Liver (tissue), 3 donors: ENCODE results near the gene CENPO.
"Not testable (repeated sequence)": the region's sequence is repeated elsewhere in the genome, so short reads cannot be mapped to it uniquely, and the experiment has no call there.

Experiments used
- CTCF ChIP-seq: fragments of 150-350 bp; IDR thresholded peaks from 2 replicates; pipeline ENCODE4 v1.5.1; 2017; ENCODE audit warnings: improper control_type of control experiment, low read depth, low read length; ENCODE audit not compliant: missing input control
- EGR1 ChIP-seq, 2 donors: IDR thresholded peaks; 2 replicates each; pipeline ENCODE4 v1.6.1; 2016 to 2018; ENCODE audit warnings: antibody characterized with exemption in 2 of 2, low read depth in 2 of 2
- GABPA ChIP-seq, 2 donors: IDR thresholded peaks in 1 of 2; conservative IDR thresholded peaks in 1 of 2; 2 replicates each; pipeline ENCODE4 v1.6.1; 2016; ENCODE audit warnings: antibody characterized with exemption in 2 of 2, mild to moderate bottlenecking in 1 of 2, moderate library complexity in 1 of 2
- HNF4A ChIP-seq, 2 donors: conservative IDR thresholded peaks; 2 replicates each; pipeline ENCODE4 v1.6.1; 2016; ENCODE audit warnings: antibody characterized with exemption in 2 of 2, mild to moderate bottlenecking in 2 of 2
- MAX ChIP-seq: IDR thresholded peaks from 2 replicates; pipeline ENCODE4 v1.6.1; 2016; ENCODE audit warnings: antibody characterized with exemption
- NR2F2 ChIP-seq: IDR thresholded peaks from 2 replicates; pipeline ENCODE4 v1.6.1; 2016; ENCODE audit warnings: antibody characterized with exemption
- RAD21 ChIP-seq, 2 donors: IDR thresholded peaks; 2 replicates each; pipeline ENCODE4 v1.6.1; 2016; ENCODE audit warnings: antibody characterized with exemption in 2 of 2, mild to moderate bottlenecking in 2 of 2
- REST ChIP-seq: IDR thresholded peaks from 2 replicates; pipeline ENCODE4 v1.6.1; 2016; ENCODE audit warnings: antibody characterized with exemption, mild to moderate bottlenecking
- SP1 ChIP-seq: IDR thresholded peaks from 2 replicates; pipeline ENCODE4 v1.6.1; 2018; ENCODE audit warnings: antibody characterized with exemption, mild to moderate bottlenecking
- TAF1 ChIP-seq: conservative IDR thresholded peaks from 2 replicates; pipeline ENCODE4 v1.6.1; 2016; ENCODE audit warnings: antibody characterized with exemption, mild to moderate bottlenecking
- YY1 ChIP-seq: IDR thresholded peaks from 2 replicates; pipeline ENCODE4 v1.6.1; 2016; ENCODE audit warnings: antibody characterized with exemption, mild to moderate bottlenecking
- ZBTB33 ChIP-seq: IDR thresholded peaks from 2 replicates; pipeline ENCODE4 v1.6.1; 2016; ENCODE audit warnings: antibody characterized with exemption
- TF ChIP-seq, protein P1 (sequence below): IDR thresholded peaks from 2 replicates; pipeline ENCODE4 v1.6.1; 2016; ENCODE audit warnings: antibody characterized with exemption
- donor health status: healthy.
- donor health status: healthy.

DNA sequence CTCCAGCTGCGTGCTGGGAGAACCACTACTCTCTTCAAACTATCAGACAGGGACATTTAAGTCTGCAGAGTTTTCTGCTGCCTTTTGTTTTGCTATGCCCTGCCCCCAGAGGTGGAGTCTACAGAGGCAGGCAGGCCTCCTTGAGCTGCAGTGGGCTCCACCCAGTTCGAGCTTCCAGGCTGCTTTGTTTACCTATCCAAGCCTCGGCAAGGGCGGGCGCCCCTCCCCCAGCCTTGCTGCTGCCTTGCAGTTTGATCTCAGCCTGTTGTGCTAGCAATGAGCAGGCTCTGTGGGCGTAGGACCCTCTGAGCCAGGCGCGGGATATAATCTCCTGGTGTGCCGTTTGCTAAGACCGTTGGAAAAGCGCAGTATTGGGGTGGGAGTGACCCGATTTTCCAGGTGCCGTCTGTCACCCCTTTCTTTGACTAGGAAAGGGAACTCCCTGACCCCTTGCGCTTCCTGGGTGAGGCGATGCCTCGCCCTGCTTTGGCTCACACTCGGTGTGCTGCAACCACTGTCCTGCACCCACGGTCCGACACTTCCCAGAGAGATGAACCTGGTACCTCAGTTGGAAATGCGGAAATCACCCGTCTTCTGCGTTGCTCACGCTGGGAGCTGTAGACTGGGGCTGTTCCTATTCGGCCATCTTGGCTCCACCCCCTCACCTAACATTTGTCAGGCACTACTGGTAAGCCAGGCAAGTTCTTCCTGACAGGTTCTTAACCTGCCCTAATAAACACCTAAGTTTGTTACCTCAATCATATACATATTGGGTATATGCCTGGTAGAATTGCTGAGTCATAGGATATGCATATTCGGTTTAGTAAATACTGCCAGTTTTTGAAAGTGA lies 12.8 kb downstream of the CENPO start:
- not testable (repeated sequence) for TF ChIP-seq TAF1; RAD21 (IDR thresholded peaks at IDR 0.05); MAX; CTCF; REST; GABPA (IDR thresholded peaks at IDR 0.05 in 1 of 2, conservative IDR thresholded peaks at IDR 0.05 in 1 of 2); YY1; HNF4A (conservative IDR thresholded peaks at IDR 0.05); SP1; EGR1 (IDR thresholded peaks at IDR 0.05; ENCODE audit: low read depth in 2 of 2); ZBTB33; NR2F2
- TF ChIP-seq, protein P1, sequence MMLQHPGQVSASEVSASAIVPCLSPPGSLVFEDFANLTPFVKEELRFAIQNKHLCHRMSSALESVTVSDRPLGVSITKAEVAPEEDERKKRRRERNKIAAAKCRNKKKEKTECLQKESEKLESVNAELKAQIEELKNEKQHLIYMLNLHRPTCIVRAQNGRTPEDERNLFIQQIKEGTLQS: not testable (repeated sequence)
